Stimulated activated CD4-positive, alpha-beta T cell treated with anti-CD3 and anti-CD28 coated beads, Interleukin-1b, Interleukin-23, amount 100 ng/mL, for 1 hour (primary cell): ENCODE measurements around the gene PNPLA2.

Experiments used
- DNase-seq, 2 donors: peaks; one replicate each; pipeline ENCODE4 v3.0.0-alpha.2; 2020; ENCODE audit warnings: low read depth in 2 of 2

PNPLA2 gene

DNA sequence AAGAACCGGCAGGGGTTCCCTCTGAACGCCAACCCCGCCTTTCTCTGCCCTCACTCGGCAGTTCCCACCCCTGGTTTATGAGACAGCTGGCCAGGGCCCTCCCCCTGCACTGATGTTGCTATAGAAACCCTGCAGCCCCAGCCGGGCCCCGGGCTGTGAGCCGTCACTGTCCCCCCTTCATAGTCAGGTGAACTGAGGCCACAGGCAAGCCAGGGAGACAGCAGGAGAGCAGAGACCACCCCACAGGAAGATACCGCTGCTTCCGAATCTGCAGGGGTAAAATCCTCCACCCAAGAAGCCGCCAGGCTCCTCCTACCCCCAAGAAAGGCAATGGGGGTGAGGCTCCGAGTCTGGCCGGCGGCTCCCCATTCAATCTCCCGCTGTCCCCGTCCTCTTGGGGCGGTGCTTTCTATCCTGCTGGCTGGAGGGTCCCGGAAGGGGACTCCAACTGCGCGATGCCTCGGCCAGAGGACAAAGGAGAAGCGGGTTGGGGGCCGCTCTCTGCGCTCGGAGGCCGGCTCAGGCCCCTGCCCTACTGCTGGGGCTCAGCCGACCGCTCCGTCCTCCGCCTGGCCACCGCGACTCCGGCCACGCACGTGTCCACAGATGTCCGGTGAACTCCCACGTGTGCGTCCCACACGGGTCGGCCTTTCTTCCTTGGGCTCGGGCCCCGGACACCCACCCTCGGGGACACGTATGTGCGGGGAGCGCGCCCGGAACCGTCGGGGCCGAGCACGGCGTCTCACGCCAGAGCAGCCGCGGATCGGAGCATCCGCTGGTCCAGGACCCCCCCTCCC lies 21.2 kb upstream of the PNPLA2 start:
- DNase-seq = no peak

DNA sequence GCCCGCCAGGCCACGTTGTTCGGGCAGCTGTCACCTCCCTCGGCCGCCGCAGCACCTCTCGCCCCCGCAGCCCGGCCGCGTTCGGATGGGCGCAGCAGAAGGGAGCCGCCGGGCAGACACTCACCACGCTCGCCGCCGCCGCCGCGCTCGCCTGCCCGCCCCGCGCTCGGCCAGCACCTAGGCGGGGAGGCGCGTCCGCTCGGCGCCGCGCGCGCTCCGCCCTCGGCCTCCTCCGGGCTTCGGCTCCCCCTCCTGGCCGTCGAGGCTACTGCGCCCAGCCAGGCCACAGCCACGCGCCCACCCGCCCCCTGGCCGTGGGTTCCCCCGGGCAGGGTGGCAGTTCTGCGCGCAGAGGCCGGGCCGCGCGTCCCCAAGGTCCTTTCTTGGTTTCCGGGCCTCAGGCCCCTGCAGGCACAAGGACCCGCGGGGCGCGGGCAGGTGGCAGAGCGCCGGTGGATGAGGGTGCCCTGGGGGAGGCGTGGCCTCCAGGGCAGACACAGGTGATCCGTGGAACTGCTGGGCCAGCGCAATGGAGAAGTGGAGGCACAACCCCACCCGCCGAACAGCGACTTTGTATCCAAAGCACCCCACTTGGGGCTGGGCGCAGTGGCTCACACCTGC lies 20.5 kb upstream of the PNPLA2 start, which contains the start of gene SLC25A22:
Gene SLC25A22, minus strand, starts transcription at position 189 of the 621 bp plus-strand sequence. CDS start 3,275 bp downstream, outside the sequence.
- peak; percentile 53 to 78 for DNase-seq

DNA sequence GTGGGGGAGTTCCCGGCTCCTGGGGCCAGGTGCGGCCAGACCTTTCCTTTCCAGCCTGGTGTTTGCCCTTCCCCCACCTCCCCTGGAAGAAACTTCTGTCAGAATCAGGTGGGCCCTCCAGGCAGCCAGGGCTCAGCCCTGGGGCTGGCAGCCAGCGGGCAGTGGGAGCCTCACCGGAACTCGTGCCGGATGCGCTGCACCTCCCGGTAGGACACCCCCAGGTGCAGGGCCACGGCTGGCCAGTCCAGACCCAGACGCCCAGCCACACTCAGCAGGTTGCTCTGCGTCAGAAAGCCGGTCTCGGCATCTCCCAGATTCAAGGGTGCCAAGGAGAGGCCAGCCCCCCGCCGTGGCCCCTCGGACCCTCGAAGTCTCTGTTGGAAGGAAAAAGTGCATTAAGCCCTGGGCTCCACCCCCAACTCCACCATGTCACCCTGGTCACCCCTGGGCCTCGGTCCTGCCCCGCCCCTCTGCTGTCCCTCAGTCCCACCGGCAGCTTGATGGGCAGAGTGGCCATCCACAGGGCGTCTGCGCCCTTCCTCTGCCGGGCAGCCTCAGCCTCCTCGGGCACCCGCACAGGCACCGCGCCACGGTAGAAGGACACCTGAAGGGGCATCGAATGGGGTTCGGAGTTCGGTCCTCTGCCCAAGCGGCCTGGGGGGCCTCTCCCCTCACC lies 18.9 kb upstream of the PNPLA2 start:
- DNase-seq = no peak

DNA sequence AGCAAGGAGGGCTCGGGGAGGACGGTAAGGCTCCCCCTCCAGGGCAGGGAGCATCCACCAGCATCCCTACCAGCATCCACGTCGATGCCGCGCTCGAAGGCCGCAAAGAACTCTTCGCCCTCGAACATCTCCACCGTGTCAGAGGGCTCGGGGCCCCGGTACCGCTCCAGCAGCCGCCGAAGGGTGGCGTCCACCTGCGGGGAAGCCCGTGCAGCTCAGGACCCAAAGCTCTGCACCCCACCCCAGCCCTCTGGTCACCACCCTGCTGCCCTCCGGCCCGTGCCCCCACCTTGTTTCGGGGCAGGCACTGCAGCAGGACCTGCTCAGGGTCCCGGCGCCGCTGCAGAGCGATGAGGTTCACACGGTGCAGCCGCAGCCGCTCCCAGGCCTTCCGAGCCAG lies 18.2 kb upstream of the PNPLA2 start:
- no peak for DNase-seq

DNA sequence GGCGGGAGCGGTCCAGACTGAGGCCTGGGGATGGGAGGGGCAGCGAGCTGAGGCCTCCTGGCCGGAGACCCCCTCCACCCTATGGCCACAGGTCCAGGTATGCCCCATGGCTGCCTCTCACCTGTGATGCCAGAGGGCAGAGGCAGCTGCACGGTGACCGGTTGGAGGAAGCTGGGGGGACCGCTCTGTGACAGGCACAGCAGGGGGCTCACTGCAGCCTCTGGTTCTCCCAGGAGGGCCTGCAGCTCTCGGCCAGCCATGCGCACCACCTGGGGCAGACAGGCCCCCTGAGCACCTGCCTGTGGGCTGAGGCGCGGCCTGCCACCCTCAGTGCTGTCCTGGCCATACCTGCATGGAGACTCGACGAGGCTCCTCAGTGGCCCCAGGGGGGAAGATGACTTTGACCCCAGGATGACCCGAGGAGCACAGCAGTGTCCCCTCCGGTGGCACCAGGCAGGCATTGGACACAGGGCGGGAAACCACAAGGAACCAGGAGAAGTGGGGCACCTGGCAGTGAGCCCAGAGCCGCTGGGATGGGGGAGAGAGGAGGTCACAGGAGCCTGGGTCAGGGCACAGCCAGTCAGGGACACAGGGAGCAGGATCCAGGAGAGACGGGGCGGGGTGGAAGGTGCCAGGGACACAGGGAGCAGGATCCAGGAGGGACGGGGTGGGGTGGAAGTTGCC lies 17.5 kb upstream of the PNPLA2 start:
- no peak for DNase-seq

DNA sequence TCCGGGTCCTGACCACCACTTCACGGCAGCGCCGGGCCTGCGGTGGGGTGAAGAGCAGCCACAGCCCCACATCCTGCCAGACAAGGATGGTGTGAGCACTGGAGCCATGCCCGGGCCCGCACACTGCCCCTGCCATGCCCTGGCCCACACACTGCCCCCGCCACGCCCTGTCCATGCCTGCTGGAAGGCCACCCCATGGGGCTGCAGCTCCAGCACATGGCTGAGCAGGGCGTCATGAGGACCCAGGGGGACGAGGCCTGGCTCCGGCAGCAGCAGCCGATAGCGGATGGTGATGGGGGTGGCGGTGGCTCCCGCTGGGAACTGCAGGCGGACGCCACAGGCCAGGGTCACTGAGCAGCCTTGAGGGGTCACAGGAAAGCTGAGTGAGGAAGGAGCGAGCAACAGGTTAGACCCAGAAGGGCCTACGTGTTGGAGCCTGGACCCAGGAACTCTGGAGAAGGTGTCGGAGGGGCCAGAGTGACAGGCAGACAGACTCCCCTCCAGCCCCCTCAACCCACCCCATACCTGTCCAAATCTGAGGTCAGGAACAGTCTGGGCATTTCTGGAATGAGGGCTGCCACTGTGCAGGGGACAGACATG lies 16.6 kb upstream of the PNPLA2 start:
- no peak for DNase-seq

DNA sequence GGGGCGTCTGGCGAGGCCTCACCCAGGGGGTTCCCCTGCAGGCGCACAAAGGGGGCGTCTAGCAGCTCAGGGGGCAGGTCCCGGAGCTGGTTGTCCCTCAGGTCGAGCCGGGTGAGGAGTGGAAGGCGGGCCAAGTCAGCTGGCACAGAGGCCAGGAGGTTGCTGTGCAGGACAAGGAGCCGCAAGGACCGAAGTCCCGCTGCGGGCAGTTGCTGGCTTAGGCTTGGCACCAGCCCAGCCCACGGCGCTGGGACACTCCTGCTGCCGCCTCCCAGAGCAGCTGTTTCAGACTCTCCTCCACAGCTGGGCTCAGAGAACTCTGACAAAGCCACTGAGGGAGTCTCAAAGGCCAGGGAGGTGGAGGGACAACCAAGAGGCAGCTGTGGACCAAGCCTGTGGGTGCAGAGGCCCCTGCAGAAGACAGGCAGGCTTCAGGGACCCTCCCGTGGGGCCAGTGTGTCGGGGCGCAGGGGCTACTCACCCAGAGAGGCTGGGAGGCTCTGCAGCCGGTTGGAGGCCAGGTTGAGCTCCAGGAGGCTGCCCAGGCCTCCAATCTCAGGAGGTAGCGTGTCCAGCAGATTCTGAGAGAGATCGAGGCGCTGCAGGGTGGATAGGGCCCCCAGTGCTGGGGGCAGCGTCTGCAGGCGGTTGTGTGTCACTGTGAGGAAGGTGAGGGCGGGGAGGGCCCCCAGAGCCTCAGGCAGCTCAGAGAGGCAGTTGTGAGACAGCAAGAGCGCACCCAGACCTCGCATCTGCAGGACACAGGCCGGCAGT lies 15.8 kb upstream of the PNPLA2 start:
- DNase-seq = no peak

DNA sequence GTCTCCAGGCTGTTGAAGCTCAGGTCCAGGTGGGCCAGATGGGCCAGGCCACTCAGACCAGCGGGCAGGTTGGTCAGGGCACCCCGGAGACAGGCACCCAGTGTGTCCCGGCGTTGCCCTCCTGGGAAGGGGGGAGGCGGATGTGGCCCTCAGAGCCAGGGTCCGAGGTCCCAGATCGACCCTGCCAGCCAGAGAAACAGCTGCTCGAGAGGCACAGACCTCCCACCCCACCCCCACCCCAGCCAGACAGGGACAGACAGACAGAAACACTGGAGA lies 15.3 kb upstream of the PNPLA2 start:
- DNase-seq = no peak

DNA sequence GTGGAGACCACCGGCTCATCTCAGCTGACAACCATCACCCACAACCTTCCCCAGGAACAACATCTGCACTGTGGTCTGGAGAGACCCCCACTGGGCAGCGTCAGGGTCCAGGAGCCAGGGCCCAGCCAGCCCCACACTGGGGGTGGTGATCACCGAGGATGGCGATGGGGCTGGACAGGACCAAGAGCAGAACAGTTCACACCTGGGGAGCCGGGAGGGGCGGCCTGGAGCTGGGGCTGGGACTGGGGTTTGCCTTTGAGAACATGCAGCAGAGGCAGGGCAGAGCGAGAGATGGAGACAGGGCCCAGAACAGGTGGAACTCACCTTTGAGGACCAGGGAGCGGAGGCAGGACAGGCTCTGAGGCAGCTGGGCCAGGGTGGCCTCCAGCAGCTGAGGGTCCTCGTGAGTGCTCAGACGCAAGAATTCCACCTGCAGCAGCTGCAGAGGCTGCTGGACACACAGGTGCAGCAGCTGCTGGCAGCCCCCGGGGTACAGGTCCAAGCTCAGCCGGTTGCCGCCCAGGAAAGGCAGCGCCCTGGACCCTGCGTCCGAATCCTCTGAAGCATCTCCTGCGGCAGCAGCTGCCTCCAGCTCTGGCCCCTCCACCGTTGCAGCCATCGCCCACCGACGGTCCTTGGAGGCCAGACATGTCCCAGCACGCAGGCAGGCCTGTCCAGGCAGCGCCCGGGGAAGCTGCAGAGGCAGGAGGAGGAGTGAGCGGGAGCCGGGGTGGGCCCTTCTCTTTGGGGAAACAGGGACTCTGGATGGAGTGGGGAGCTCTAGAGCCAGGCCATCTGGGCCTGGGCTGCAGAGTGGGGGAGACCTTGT lies 14.7 kb upstream of the PNPLA2 start:
- no peak for DNase-seq

DNA sequence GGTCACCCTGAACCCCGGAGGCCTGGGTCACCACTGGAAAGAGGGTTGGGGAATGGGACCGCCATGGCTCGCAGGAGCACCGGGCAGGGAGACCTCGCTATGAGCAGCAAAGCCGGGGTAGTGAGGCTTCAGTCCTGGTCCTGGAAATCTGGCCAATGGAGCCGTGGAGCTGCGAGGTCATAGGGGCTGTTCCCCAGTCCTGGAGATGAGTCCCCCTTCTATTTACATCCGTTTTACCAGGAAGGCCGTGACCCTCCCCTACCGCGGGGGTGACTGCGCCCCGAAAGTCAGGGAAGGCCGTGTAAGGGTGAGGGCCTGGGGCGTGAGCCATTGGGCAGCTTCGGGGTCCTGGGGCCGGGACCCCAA lies 14.1 kb upstream of the PNPLA2 start:
- no peak for DNase-seq

DNA sequence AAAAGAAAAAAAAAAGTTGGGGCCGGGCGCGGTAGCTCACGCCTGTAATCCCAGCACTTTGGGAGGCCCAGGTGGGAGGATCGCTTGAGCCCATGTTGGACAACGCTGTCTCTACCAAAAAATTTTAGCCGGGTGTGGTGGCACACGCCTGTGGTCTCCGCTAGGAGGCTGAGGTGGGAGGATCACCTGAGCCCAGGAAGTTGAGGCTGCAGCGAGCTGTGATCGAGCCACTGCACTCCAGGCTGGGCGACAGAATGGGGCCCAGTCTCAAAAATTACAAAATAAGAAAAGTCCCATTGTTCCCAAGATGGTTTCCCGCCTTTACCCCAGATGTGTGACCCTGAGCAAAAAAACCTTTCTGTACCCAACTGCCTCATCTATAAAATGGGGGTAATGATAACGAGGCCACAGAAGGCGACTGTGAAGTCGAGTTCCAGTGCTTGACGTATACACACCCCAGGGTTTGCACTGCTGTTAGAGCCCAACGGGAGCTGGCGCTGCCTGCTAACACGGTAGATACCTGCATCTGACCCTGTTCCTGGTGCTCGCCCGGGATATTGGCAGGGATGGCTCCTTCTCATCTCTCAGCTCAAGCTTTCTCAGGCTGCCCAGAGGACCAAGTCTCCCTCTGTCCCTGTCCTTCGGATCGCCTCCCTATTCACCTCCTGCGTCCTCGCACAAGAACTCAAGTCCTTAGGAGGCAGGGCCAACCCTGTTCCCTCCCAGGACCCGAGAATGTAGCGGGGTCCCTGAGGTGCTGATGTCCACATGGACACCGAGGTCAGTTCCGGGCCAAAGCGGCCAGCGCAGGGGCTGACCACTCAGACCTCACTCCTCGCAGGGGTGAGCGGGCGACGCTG lies 10.1 kb upstream of the PNPLA2 start:
- no peak for DNase-seq

DNA sequence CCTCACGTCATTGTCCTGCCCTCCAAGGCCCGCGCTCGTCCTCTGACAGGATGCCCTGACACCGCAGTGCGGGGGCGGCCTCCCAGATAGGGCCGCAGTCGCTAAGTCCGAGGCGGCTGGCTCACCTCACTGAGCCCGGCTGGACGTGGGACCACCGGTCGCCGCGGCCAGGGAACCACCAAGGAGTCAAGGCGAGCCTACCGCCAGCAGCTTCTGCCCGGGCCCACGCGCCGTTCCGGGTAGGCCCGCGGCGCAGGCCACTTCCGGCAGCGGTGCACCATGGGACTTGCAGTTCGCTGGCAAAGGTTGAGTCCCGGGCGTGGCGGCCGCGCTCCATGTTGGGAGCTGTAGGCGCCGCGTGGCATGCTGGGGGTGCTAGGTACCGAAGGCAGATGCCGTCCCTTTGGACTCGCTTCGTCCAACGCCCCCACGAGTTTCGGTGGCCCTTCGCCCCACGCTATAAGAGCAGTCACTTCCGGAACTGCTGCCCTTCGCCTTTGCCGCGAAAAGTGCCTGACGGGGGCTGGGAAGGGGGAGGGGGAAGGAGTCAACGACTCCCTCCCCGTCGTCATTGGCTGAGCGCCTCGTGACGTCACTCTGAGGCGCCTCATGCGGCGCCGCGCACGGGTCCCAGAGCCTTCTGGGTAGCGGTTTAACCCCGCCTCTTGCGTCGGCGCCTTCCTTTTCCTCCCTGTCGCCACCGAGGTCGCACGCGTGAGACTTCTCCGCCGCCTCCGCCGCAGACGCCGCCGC lies 9.3 kb upstream of the PNPLA2 start, which contains the start of gene RPLP2:
Gene RPLP2, plus strand, starts transcription at position 681 of the 753 bp plus-strand sequence. CDS start 268 bp downstream, outside the sequence.
- peak; percentile 91 to 96 for DNase-seq

DNA sequence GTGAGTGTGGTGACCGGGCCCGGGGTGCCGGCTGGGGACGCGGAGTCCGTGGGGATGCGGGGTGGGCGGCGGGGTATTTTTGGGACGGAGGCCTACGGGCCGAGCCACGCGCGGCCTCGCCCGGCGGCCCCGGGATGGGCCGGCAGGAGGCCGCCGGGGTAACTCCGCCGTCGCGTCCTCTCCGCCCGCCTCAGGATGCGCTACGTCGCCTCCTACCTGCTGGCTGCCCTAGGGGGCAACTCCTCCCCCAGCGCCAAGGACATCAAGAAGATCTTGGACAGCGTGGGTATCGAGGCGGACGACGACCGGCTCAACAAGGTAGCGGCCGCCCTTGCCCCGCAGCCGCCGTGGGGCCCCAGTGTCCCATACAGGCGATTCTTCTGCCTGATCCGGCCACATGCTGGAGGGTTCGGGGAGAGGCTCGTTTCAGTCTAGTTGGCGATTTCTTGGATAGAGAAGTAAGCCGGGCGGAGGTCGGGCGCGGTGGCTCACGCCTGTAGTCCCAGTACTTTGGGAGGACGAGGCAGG lies 8.6 kb upstream of the PNPLA2 start:
- no peak for DNase-seq

DNA sequence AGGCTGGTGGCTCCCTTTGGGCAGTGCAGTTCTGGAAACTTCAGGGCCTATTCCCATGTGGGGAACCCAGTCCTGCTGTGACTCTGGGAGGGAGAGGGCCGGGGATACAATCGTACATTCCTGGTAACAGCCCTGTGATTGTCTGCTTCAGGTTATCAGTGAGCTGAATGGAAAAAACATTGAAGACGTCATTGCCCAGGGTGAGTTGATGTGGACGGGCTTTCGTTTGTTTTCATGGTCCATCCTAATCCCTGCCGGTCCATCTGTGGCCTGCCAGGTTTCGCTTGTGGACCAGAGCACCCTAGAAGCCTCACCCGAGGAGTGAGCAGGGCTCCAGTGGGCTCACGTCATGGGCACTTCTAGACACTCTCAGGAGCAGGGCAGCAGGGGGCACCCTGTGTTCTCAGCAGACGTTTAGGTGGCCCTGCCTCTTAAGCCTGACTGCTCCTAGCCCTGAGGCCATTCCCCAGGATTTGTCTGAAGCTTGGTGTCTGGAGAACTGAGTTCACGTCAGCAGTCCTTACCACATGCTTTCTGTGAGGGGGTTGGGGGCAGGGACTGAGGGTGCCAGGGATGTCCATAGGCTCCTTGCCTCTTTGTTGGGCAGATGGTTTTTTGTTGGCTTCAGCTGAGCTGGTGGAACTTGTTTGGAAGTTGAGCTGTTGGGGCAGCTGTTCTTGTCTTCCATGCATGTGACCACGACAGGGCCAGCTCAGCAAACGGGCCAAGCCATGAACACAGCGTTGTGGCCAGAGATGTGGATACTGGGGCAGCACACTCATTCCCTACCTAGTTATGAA lies 7.1 kb upstream of the PNPLA2 start:
- DNase-seq = no peak

DNA sequence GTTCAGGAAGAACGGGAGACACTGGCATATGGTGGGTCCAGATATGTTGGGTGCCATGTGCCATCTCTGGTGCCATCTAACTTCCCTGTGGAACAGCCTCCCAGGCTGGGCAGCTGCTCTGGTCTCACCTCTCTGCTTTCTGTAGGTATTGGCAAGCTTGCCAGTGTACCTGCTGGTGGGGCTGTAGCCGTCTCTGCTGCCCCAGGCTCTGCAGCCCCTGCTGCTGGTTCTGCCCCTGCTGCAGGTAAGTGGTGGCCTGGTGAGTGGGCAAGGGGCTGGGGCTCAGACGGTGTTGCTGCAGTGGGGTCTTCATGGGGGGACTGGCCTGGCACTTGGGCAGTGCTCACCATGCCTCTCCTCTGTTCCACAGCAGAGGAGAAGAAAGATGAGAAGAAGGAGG lies 6.3 kb upstream of the PNPLA2 start:
- no peak for DNase-seq

DNA sequence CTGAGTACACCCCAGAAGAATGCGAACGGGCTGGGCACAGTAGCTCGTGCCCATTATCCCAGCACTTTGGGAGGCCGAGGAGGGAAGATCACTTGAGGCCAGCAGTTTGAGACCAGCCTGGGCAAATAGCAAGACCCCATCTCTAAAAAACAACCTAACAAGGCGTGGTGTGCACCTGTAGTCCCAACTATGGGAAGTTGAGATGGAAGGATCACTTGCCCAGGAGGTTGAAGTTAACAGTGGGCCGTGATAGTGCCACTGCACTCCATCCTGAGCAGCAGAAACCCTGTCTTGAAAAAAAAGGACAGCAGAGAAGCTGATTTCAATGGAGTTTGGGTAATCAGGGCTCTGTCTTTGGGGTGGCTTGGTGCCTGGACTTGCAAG lies 5.7 kb upstream of the PNPLA2 start:
- DNase-seq = no peak

DNA sequence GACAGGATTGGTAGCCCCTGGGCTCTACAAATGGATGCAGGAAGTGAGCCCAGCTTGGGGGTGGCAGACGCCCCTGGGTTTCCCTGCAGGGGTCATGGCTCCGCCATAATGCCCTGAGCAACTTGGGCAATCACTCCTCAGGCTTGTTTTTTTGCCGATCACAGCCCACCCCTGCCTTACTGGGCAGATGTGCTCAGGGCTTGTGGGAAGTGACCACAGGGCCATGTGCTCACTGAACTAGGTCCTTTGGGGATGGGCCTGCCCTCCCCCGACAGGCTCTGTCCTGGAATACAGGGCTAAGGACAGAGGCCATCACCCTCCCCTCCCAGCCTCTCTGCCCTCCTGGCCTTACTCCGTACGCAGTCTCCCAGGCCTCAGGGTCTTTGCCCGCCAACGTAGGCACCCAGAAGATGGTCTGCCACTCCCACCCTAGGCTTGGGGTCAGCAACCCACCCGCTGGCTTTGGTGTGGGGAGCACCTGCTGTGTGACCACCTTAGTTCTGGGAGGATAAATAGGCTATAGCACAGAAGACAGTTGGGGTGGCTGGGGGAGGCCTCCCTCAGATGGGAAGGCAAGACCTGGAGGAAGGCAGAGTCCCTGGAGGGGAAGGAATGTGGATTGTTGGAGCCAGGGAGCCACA lies 5.1 kb upstream of the PNPLA2 start:
- DNase-seq = no peak
